Panc1 (cell line): ENCODE results near the gene PHF2. TPM values are rescaled to one million over a fixed set of nuclear protein-coding genes. Genes with fewer than 3 reads are reported as not detected.

Experiments used
- ATAC-seq: fragments of 200-7000 bp; cut with Tn5 transposase; 2 replicates; pipeline ENCODE4 v1.9.1; 2020; ENCODE audit warnings: mild to moderate bottlenecking, moderate library complexity
- BruUV-seq: library from RNA; stranded (reverse); fragments of 400-500 nt; replicated peaks from 2 replicates; lab custom pipeline; 2021; lab: Mats Ljungman, UMichigan
- CTCF ChIA-PET: fragments of 300-600 bp; sonication (Branson Sonifier 250); formaldehyde crosslinking; loops from one replicate; lab custom pipeline; 2022; ENCODE audit warnings: antibody characterized with exemption; lab: Charles Lee
- POLR2A ChIA-PET: fragments of 300-600 bp; sonication (Branson Sonifier 250); formaldehyde crosslinking; loops from one replicate; lab custom pipeline; 2022; ENCODE audit warnings: antibody characterized with exemption; lab: Charles Lee
- DNase-seq: peaks from one replicate; pipeline ENCODE4 v3.0.0-alpha.2; 2010; ENCODE audit warnings: low read depth, low spot score
- H3K27ac ChIP-seq: 2 replicates; pipeline ENCODE4 v1.5.1; 2011; ENCODE audit warnings: mild to moderate bottlenecking, low read length, inconsistent platforms
- H3K27me3 ChIP-seq: fragments of 200-500 bp; sonication (Bioruptor generic); 2 replicates; pipeline ENCODE4 v1.6.0; 2014; ENCODE audit warnings: low read length, inconsistent platforms; ENCODE audit not compliant: control insufficient read depth, insufficient read depth
- H3K36me3 ChIP-seq: fragments of 200-500 bp; sonication (Bioruptor generic); 2 replicates; pipeline ENCODE4 v1.5.1; 2014; ENCODE audit warnings: inconsistent platforms, mild to moderate bottlenecking, low read length, moderate library complexity; ENCODE audit not compliant: control insufficient read depth, insufficient read depth
- H3K4me1 ChIP-seq: 2 replicates; pipeline ENCODE4 v1.5.1; 2011; ENCODE audit warnings: inconsistent platforms, mild to moderate bottlenecking, low read length, moderate library complexity; ENCODE audit not compliant: control insufficient read depth, insufficient read depth
- H3K4me3 ChIP-seq, 2 experiments: 2 replicates each; pipeline ENCODE4 v1.5.1; 2011 to 2012; ENCODE audit warnings: low read depth in 2 of 2, low read length in 2 of 2, mild to moderate bottlenecking in 2 of 2, inconsistent platforms in 1 of 2, moderate library complexity in 1 of 2
- H3K9me3 ChIP-seq: fragments of 200-500 bp; sonication (Bioruptor generic); 2 replicates; pipeline ENCODE4 v1.5.1; 2014; ENCODE audit warnings: low read depth, mild to moderate bottlenecking, inconsistent platforms, low read length, moderate library complexity; ENCODE audit not compliant: control insufficient read depth, insufficient read depth
- POLR2AphosphoS5 ChIP-seq: IDR thresholded peaks from 2 replicates; pipeline ENCODE4 v1.6.1; 2012; ENCODE audit warnings: mild to moderate bottlenecking, low read depth, low read length, moderate library complexity
- SIN3A ChIP-seq: IDR thresholded peaks from 2 replicates; pipeline ENCODE4 v1.6.1; 2012; ENCODE audit warnings: low read depth, mild to moderate bottlenecking, low read length, moderate library complexity, borderline replicate concordance; ENCODE audit not compliant: insufficient read depth
- TCF7L2 ChIP-seq: IDR thresholded peaks from 2 replicates; pipeline ENCODE4 v1.6.1; 2011; ENCODE audit warnings: mild to moderate bottlenecking, low read depth, low read length, inconsistent platforms
- in situ Hi-C: cut with HindIII; loops from 2 replicates; pipeline ENCODE4 v1.10.0; 2016; ENCODE audit warnings: low sequenced_read_pairs, low pct_unique_long_range_greater_than_20kb
- intact Hi-C: fragments of 100-400 bp; cut with micrococcal nuclease; formaldehyde crosslinking; loops from one replicate; pipeline ENCODE4 v1.10.0; 2022; ENCODE audit not compliant: unreplicated experiment
- total RNA-seq: library from RNA; stranded (reverse); gene quantifications from one replicate; pipeline ENCODE4 v1.2.1, GENCODE V29; 2021; ENCODE audit not compliant: unreplicated experiment
- TF ChIP-seq, protein P1 (sequence below): fragments of 450-650 bp; IDR thresholded peaks from 2 replicates; pipeline ENCODE4 v1.5.1; 2017; ENCODE audit warnings: mild to moderate bottlenecking
- TF ChIP-seq, protein P2 (sequence below), 2 experiments: IDR thresholded peaks; 2 replicates each; pipeline ENCODE4 v1.6.1; 2011 to 2012; ENCODE audit warnings: low read depth in 2 of 2, control low read depth in 1 of 2, low read length in 1 of 2, mild to moderate bottlenecking in 1 of 2, moderate library complexity in 1 of 2; ENCODE audit not compliant: insufficient read depth in 1 of 2

The PHF2 gene
- total RNA-seq, 1 experiment from 2014 or later: 16.6 TPM

DNA sequence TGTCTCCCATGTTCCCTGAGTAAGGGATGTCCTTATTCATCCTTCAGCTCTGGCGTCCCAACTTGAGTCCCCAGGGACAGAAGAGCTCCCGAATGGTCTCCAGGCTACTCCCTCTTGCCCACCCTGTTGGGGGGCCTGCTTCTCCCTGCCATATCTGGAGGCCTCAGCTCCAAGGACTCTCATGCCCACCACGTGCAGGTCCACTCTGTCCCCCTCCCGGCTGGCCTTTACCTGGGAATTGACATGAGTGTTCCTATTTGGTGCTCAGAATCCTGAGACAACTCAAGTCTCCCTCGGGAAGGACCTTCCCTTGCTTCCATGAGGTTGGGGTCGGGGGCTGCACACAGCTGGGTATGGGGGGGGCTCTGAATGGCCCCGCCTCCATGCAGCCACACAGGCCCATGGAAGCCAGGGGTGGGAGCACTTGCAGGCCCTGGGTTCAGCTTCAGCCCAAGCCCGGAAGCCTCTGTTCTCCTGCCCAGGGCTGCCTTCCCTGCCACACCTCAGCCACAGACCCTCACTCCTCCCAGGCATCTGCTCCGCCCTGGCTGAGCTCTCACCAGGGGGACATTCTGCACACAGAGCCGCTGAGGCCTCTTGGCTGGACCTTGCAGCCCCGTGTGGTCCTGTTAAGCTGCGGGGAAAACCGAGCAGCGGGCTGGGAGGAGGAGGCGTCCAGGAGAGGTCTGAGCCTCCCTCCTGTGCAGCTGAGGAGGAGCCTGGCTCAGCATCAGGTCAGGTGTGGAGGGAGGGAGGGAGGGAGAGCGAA lies 121.9 kb downstream of the PHF2 start:
- no peak overlapping the region for H3K27ac ChIP-seq
- in situ Hi-C loops (no loop called here), intact Hi-C loops (no loop called here)
- TF ChIP-seq, protein P1, sequence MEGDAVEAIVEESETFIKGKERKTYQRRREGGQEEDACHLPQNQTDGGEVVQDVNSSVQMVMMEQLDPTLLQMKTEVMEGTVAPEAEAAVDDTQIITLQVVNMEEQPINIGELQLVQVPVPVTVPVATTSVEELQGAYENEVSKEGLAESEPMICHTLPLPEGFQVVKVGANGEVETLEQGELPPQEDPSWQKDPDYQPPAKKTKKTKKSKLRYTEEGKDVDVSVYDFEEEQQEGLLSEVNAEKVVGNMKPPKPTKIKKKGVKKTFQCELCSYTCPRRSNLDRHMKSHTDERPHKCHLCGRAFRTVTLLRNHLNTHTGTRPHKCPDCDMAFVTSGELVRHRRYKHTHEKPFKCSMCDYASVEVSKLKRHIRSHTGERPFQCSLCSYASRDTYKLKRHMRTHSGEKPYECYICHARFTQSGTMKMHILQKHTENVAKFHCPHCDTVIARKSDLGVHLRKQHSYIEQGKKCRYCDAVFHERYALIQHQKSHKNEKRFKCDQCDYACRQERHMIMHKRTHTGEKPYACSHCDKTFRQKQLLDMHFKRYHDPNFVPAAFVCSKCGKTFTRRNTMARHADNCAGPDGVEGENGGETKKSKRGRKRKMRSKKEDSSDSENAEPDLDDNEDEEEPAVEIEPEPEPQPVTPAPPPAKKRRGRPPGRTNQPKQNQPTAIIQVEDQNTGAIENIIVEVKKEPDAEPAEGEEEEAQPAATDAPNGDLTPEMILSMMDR: no peak
- TF ChIP-seq POLR2AphosphoS5: no peak
- TF ChIP-seq SIN3A: no peak
- TF ChIP-seq TCF7L2: no peak
- TF ChIP-seq, protein P2, sequence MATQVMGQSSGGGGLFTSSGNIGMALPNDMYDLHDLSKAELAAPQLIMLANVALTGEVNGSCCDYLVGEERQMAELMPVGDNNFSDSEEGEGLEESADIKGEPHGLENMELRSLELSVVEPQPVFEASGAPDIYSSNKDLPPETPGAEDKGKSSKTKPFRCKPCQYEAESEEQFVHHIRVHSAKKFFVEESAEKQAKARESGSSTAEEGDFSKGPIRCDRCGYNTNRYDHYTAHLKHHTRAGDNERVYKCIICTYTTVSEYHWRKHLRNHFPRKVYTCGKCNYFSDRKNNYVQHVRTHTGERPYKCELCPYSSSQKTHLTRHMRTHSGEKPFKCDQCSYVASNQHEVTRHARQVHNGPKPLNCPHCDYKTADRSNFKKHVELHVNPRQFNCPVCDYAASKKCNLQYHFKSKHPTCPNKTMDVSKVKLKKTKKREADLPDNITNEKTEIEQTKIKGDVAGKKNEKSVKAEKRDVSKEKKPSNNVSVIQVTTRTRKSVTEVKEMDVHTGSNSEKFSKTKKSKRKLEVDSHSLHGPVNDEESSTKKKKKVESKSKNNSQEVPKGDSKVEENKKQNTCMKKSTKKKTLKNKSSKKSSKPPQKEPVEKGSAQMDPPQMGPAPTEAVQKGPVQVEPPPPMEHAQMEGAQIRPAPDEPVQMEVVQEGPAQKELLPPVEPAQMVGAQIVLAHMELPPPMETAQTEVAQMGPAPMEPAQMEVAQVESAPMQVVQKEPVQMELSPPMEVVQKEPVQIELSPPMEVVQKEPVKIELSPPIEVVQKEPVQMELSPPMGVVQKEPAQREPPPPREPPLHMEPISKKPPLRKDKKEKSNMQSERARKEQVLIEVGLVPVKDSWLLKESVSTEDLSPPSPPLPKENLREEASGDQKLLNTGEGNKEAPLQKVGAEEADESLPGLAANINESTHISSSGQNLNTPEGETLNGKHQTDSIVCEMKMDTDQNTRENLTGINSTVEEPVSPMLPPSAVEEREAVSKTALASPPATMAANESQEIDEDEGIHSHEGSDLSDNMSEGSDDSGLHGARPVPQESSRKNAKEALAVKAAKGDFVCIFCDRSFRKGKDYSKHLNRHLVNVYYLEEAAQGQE (IDR thresholded peaks at IDR 0.05; ENCODE audit: insufficient read depth in 1 of 2, low read depth in 2 of 2, low read length in 1 of 2): no peak
- POLR2A ChIA-PET: no interaction called here
- H3K4me1 ChIP-seq: no peaks in the 10 kb centered on the region
- no peak overlapping the region for H3K4me3 ChIP-seq
- no TSS peak for BruUV-seq
- no peak for ATAC-seq
- H3K36me3 ChIP-seq: no peaks in the 10 kb centered on the region
- no peaks in the 10 kb centered on the region for H3K9me3 ChIP-seq
- DNase-seq: no peak
- CTCF ChIA-PET: no interaction called here
- no peaks in the 10 kb centered on the region; the same call in 1 of the 2 replicates for H3K27me3 ChIP-seq

DNA sequence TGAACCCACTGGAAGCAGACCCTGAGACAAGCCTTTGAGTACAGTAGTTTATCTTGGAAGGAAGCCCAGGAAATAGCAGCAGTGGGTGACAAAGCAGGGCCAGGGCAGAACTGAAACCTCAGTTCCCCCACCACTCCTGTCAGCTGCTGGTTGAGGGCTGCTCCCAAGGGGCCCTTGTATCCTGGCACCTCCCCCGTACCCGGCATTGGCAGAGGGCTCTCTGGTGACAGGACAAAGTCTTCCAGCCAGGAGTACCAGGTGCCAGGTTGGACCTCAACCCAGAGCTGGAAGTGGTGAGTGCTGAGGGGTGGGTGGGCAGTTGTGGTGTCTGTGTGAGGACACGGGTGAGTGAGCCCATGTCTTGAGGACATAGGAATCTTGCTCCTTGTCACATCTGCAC lies 123.3 kb downstream of the PHF2 start:
- in situ Hi-C loops: no loop called here
- H3K27me3 ChIP-seq: no peaks in the 10 kb centered on the region

More for the DNA sequence above, 123.3 kb downstream of the PHF2 start:
- BruUV-seq: no TSS peak
- Histone ChIP-seq H3K4me1 (no peaks in the 10 kb centered on the region), H3K27ac (no peak overlapping the region), H3K4me3 (no peak overlapping the region), H3K36me3 (no peaks in the 10 kb centered on the region), H3K9me3 (no peaks in the 10 kb centered on the region)
- CTCF ChIA-PET: no interaction called here
- ATAC-seq: no peak
- no peak for DNase-seq
- POLR2A ChIA-PET: no interaction called here
- intact Hi-C loops: no loop called here
- TF ChIP-seq, protein P1: no peak
- TF ChIP-seq SIN3A (no peak), TCF7L2 (no peak)
- TF ChIP-seq, protein P2 (IDR thresholded peaks at IDR 0.05; ENCODE audit: insufficient read depth in 1 of 2, low read depth in 2 of 2, low read length in 1 of 2): no peak
